Keratinocyte (primary cell): ENCODE results near the gene CTIF. TPM values are rescaled to one million over a fixed set of nuclear protein-coding genes. Genes with fewer than 3 reads are reported as not detected.

Experiments
- DNase-seq: peaks from one replicate; pipeline ENCODE4 v3.0.0-alpha.2; 2011; ENCODE audit warnings: low read depth, missing footprints, low spot score
- FAIRE-seq: peaks from 2 replicates; lab custom pipeline; 2011; peaks lifted over from hg19 to GRCh38; lab: Jason Lieb, UNC
- H2AFZ ChIP-seq: 2 replicates; pipeline ENCODE4 v1.6.0; 2012; ENCODE audit warnings: low read length, control low read depth, inconsistent platforms; ENCODE audit not compliant: control insufficient read depth
- H3K27ac ChIP-seq: 2 replicates; pipeline ENCODE4 v1.5.1; 2011; ENCODE audit warnings: low read length; ENCODE audit not compliant: control insufficient read depth, insufficient read depth
- H3K27me3 ChIP-seq: 3 replicates; pipeline ENCODE4 v1.6.0; 2011; ENCODE audit warnings: low read length; ENCODE audit not compliant: control insufficient read depth, insufficient read depth; ENCODE audit errors: extremely low read depth
- H3K36me3 ChIP-seq, 2 experiments: 2 replicates in 1 of 2; 3 replicates in 1 of 2; pipeline ENCODE4 v1.5.1; 2011; ENCODE audit warnings: low read length in 2 of 2, mild to moderate bottlenecking in 1 of 2; ENCODE audit not compliant: control insufficient read depth in 2 of 2, insufficient read depth in 2 of 2; ENCODE audit errors: extremely low read depth in 1 of 2
- H3K4me1 ChIP-seq: 3 replicates; pipeline ENCODE4 v1.5.1; 2011; ENCODE audit warnings: low read length; ENCODE audit not compliant: control insufficient read depth, insufficient read depth; ENCODE audit errors: extremely low read depth
- H3K4me2 ChIP-seq: 3 replicates; pipeline ENCODE4 v1.6.0; 2011; ENCODE audit warnings: low read depth, low read length; ENCODE audit not compliant: control insufficient read depth, insufficient read depth; ENCODE audit errors: extremely low read depth
- H3K4me3 ChIP-seq, 3 experiments: fragments of 200-600 bp in 1 of 3; sonication (generic) in 1 of 3; 2 replicates in 2 of 3; 3 replicates in 1 of 3; pipeline ENCODE4 v1.5.1; 2011 to 2016; ENCODE audit warnings: low read length in 3 of 3, mild to moderate bottlenecking in 3 of 3, control low read depth in 2 of 3, inconsistent platforms in 1 of 3, low read depth in 1 of 3, mixed read lengths in 1 of 3, mixed run types in 1 of 3, moderate library complexity in 1 of 3; ENCODE audit not compliant: control insufficient read depth in 2 of 3, insufficient read depth in 2 of 3; ENCODE audit errors: extremely low read depth in 1 of 3
- H3K79me2 ChIP-seq: 2 replicates; pipeline ENCODE4 v1.6.0; 2012; ENCODE audit warnings: low read length; ENCODE audit not compliant: control insufficient read depth, insufficient read depth
- H3K9ac ChIP-seq: 3 replicates; pipeline ENCODE4 v1.6.0; 2011; ENCODE audit warnings: low read length; ENCODE audit not compliant: control insufficient read depth, insufficient read depth; ENCODE audit errors: extremely low read depth
- H3K9me1 ChIP-seq: 3 replicates; pipeline ENCODE4 v1.6.0; 2011; ENCODE audit warnings: low read length; ENCODE audit not compliant: control insufficient read depth, insufficient read depth; ENCODE audit errors: extremely low read depth
- H3K9me3 ChIP-seq: 2 replicates; pipeline ENCODE4 v1.5.1; 2012; ENCODE audit warnings: low read depth, low read length; ENCODE audit not compliant: control insufficient read depth
- H4K20me1 ChIP-seq: 3 replicates; pipeline ENCODE4 v1.6.0; 2011; ENCODE audit warnings: low read length; ENCODE audit not compliant: control insufficient read depth, insufficient read depth; ENCODE audit errors: extremely low read depth
- EZH2 ChIP-seq: IDR thresholded peaks from one replicate; pipeline ENCODE4 v1.6.1; 2012; ENCODE audit warnings: inconsistent platforms, mild to moderate bottlenecking, low read length, moderate library complexity
- dilution Hi-C: fragments of 300-500 bp; cut with MboI; formaldehyde crosslinking; loops from one replicate; pipeline ENCODE4 v1.7.0; 2020; ENCODE audit warnings: low sequenced_read_pairs; ENCODE audit not compliant: extremely low pct_ligation_motif_present
- polyA plus RNA-seq, 5 experiments: library from polyadenylated mRNA; depleted of rRNA in 3 of 5; stranded (reverse) in 3 of 5; stranded (forward) in 1 of 5; unstranded in 1 of 5; fragments of >200 nt; gene quantifications; 1 replicate in 1 of 5; 2 replicates in 3 of 5; 3 replicates in 1 of 5; pipeline versions ENCODE4 v1.2.1 to v1.2.3, GENCODE V29; 2011 to 2012; ENCODE audit warnings: missing spikeins in 2 of 5, low read depth in 1 of 5, low replicate concordance in 1 of 5
- TF ChIP-seq, protein P1 (sequence below), 3 experiments: IDR thresholded peaks in 1 of 3; conservative IDR thresholded peaks in 1 of 3; optimal IDR thresholded peaks in 1 of 3; 2 replicates in 2 of 3; 3 replicates in 1 of 3; pipeline versions ENCODE3 to v1.5.1; 2011; ENCODE audit warnings: low read length in 3 of 3, mild to moderate bottlenecking in 3 of 3, moderate library complexity in 2 of 3, control low read depth in 1 of 3, inconsistent platforms in 1 of 3; ENCODE audit not compliant: insufficient read depth in 2 of 3; ENCODE audit errors: extremely low read depth in 1 of 3

The CTIF gene
- polyA plus RNA-seq, 1 donor (not counting 4 experiments of a cell fraction or from before 2014, with no cell fraction given) = 15.0 TPM

DNA sequence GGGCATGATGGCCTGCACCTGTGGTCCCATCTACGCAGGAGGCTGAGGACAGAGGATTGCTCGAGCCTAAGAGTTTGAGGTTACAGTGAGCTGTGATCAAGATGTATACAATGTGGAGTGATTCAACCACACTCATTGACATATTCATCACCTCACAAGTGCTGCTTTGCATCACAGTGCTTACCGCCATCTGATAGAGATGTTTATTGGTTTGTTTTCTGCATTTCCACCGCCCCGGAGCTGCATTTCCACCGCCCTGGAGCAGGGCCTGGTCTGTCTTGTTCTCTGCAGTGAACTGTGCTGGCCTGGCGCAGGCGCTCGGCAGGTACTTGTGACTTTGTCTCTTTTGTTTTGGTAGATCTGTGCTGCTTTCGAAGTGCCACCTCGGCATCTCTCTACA, 315.9 kb downstream of the CTIF start:
- dilution Hi-C loops = no loop called here
- H3K27ac ChIP-seq = no peak overlapping the region
- FAIRE-seq = no peak

DNA sequence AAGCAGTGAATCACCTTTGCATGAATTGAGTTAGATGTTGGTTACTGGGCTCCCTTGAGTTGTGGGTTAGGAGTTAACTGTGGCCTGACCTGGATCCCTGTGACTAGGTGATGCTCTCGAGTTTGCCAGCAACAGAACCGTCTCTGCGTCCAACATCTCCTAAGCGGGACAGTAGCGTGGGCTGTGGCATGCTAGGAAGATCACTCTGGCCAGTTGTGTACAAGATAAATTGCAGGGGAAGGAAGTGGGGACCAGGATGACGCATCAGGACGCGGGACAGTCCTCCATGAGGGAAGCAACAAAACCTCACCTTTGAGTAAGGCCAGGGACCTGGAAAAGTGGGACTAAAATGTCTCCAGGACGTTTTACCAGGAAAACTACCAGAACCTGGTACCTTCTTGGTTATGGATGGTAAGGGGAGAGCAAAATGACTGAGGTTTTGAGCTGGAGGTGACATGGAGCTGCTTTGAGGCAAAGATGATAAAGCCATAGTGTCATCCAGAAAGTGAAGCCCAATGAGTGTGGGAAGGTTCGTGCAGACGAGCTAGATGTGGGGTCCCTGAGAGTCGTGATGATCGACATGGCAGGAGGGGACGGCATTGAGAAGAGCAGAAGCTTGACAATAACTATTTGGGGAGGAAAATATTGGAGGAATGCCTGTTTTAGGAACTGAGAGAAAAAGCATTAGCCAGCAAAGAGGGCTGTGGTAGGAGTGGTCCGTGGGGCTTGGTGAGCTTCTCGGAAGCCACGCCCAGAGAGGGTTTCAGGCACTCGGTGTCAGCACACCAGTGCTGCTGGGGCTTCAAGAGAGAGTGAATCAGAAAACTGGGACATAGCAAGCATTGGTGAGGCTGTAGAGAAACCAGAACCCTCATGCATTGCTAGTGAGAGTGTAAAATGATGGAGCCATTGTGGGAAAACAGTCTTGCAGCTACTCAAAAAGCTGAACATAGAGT, 316.9 kb downstream of the CTIF start:
- Histone ChIP-seq H3K4me2 (no peak overlapping the region), H3K9me3 (no peaks in the 10 kb centered on the region), H3K36me3 (peaks cover 7 to 12% of the 10 kb centered on the region in 2 experiments), H3K9ac (no peak overlapping the region), H3K9me1 (no peaks in the 10 kb centered on the region), H3K4me3 (no peak overlapping the region), H3K4me1 (no peaks in the 10 kb centered on the region), H3K79me2 (no peaks in the 10 kb centered on the region), H4K20me1 (no peaks in the 10 kb centered on the region), H2AFZ (no peak overlapping the region), H3K27ac (no peak overlapping the region), H3K27me3 (no peaks in the 10 kb centered on the region)
- DNase-seq = no peak
- TF ChIP-seq, protein P1, sequence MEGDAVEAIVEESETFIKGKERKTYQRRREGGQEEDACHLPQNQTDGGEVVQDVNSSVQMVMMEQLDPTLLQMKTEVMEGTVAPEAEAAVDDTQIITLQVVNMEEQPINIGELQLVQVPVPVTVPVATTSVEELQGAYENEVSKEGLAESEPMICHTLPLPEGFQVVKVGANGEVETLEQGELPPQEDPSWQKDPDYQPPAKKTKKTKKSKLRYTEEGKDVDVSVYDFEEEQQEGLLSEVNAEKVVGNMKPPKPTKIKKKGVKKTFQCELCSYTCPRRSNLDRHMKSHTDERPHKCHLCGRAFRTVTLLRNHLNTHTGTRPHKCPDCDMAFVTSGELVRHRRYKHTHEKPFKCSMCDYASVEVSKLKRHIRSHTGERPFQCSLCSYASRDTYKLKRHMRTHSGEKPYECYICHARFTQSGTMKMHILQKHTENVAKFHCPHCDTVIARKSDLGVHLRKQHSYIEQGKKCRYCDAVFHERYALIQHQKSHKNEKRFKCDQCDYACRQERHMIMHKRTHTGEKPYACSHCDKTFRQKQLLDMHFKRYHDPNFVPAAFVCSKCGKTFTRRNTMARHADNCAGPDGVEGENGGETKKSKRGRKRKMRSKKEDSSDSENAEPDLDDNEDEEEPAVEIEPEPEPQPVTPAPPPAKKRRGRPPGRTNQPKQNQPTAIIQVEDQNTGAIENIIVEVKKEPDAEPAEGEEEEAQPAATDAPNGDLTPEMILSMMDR (optimal IDR thresholded peaks at IDR 0.05 in 1 of 3, IDR thresholded peaks at IDR 0.05 in 1 of 3, conservative IDR thresholded peaks at IDR 0.05 in 1 of 3; ENCODE audit: extremely low read depth in 1 of 3, insufficient read depth in 2 of 3, low read length in 3 of 3) = no peak
- no peak for TF ChIP-seq EZH2
- FAIRE-seq = no peak
- dilution Hi-C loops = no loop called here

More for the DNA sequence above, 315.9 kb downstream of the CTIF start:
- Histone ChIP-seq H3K79me2 (no peaks in the 10 kb centered on the region), H3K4me3 (no peak overlapping the region), H4K20me1 (no peaks in the 10 kb centered on the region), H3K27me3 (no peaks in the 10 kb centered on the region), H3K9me3 (no peaks in the 10 kb centered on the region), H3K36me3 (peaks cover 7 to 11% of the 10 kb centered on the region in 2 experiments), H3K4me2 (no peak overlapping the region), H3K4me1 (no peaks in the 10 kb centered on the region), H3K9me1 (no peaks in the 10 kb centered on the region), H3K9ac (no peak overlapping the region), H2AFZ (no peak overlapping the region)
- TF ChIP-seq EZH2 = no peak
- TF ChIP-seq, protein P1 (optimal IDR thresholded peaks at IDR 0.05 in 1 of 3, IDR thresholded peaks at IDR 0.05 in 1 of 3, conservative IDR thresholded peaks at IDR 0.05 in 1 of 3; ENCODE audit: extremely low read depth in 1 of 3, insufficient read depth in 2 of 3, low read length in 3 of 3) = no peak
- DNase-seq = no peak
